GM12878 (cell line): Measurements from ENCODE around the gene DBNL.
"Not testable (repeated sequence)": the region's sequence is repeated elsewhere in the genome, so short reads cannot be mapped to it uniquely, and the experiment has no call there.

ENCODE experiments used
- CHD4 ChIP-seq: fragments of 200-600 bp; sonication (generic); IDR thresholded peaks from 2 replicates; pipeline ENCODE4 v1.6.1; 2016; ENCODE audit warnings: mild to moderate bottlenecking
- CTCF ChIP-seq, 3 experiments: IDR thresholded peaks in 2 of 3; conservative IDR thresholded peaks in 1 of 3; 2 replicates each; pipeline ENCODE4 v1.5.1; 2011; ENCODE audit warnings: low read depth in 3 of 3, low read length in 3 of 3, mild to moderate bottlenecking in 3 of 3, control low read depth in 2 of 3, moderate library complexity in 2 of 3, inconsistent platforms in 1 of 3, mixed read lengths in 1 of 3; ENCODE audit not compliant: control insufficient read depth in 2 of 3, insufficient read depth in 1 of 3; ENCODE audit errors: extremely low read depth in 1 of 3
- HCFC1 ChIP-seq: fragments of 150-350 bp; IDR thresholded peaks from 2 replicates; pipeline ENCODE4 v1.6.1; 2014; ENCODE audit warnings: low read length
- NFYA ChIP-seq: IDR thresholded peaks from 2 replicates; pipeline ENCODE4 v1.6.1; 2011; ENCODE audit warnings: low read depth, mild to moderate bottlenecking, low read length, improper control_type of control experiment, borderline replicate concordance
- RAD21 ChIP-seq: IDR thresholded peaks from 2 replicates; pipeline ENCODE4 v1.6.1; 2011; ENCODE audit warnings: mild to moderate bottlenecking, low read depth, low read length, moderate library complexity; ENCODE audit not compliant: insufficient read depth
- RELA ChIP-seq: fragments of 450-650 bp; IDR thresholded peaks from 2 replicates; pipeline ENCODE4 v1.8.0; 2014; ENCODE audit warnings: borderline replicate concordance; ENCODE audit not compliant: partially characterized antibody
- RELB ChIP-seq: fragments of 450-650 bp; IDR thresholded peaks from 2 replicates; pipeline ENCODE4 v1.6.1; 2017; ENCODE audit warnings: low read depth, mild to moderate bottlenecking, moderate library complexity
- TAF1 ChIP-seq: IDR thresholded peaks from 2 replicates; pipeline ENCODE4 v1.6.1; 2011; ENCODE audit warnings: mild to moderate bottlenecking, low read depth, low read length, borderline replicate concordance
- TCF12 ChIP-seq: IDR thresholded peaks from 2 replicates; pipeline ENCODE4 v1.6.1; 2011; ENCODE audit warnings: low read depth, mild to moderate bottlenecking, low read length
- ZNF274 ChIP-seq: IDR thresholded peaks from one replicate; pipeline ENCODE4 v1.8.0; 2011; ENCODE audit not compliant: insufficient read length, insufficient read depth
- ZNF592 ChIP-seq: fragments of 450-650 bp; IDR thresholded peaks from 2 replicates; pipeline ENCODE4 v1.6.1; 2017; ENCODE audit warnings: mild to moderate bottlenecking, moderate library complexity
- ZNF622 ChIP-seq: fragments of 450-650 bp; IDR thresholded peaks from 2 replicates; pipeline ENCODE4 v1.6.1; 2017; ENCODE audit warnings: mild to moderate bottlenecking, inconsistent platforms
- TF ChIP-seq, protein P1 (sequence below): fragments of 450-650 bp; IDR thresholded peaks from 2 replicates; pipeline ENCODE4 v1.6.1; 2014; ENCODE audit warnings: mild to moderate bottlenecking
- TF ChIP-seq, protein P2 (sequence below): IDR thresholded peaks from 2 replicates; pipeline ENCODE4 v1.6.1; 2012; ENCODE audit warnings: mild to moderate bottlenecking, low read depth, low read length

DNA sequence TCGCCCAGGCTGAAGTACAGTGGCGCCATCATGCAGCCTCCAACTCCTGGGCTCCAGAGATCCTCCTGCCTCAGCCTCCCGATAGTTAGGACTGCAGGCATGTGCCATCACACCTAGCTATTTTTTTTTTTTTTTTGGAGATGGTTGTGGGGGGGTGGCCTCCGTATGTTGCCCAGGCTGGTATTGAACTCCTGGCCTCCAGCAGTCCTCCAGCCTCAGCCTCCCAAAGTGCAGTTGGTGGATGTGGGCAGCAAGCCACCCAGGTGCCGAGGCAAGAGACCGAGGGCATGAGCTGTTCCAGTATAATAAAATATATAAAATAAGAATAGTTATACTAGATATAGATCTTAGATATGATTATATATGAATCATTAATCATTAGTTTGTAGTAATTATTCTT lies 24.7 kb upstream of the DBNL start:
- not testable (repeated sequence) for TF ChIP-seq RAD21; CTCF (IDR thresholded peaks at IDR 0.05 in 2 of 3, conservative IDR thresholded peaks at IDR 0.05 in 1 of 3; ENCODE audit: control insufficient read depth in 2 of 3, extremely low read depth in 1 of 3, insufficient read depth in 1 of 3, low read depth in 3 of 3, low read length in 3 of 3); ZNF274; ZNF592; NFYA; CHD4; TCF12; RELB; ZNF622; HCFC1; TAF1; RELA
- TF ChIP-seq, protein P1, sequence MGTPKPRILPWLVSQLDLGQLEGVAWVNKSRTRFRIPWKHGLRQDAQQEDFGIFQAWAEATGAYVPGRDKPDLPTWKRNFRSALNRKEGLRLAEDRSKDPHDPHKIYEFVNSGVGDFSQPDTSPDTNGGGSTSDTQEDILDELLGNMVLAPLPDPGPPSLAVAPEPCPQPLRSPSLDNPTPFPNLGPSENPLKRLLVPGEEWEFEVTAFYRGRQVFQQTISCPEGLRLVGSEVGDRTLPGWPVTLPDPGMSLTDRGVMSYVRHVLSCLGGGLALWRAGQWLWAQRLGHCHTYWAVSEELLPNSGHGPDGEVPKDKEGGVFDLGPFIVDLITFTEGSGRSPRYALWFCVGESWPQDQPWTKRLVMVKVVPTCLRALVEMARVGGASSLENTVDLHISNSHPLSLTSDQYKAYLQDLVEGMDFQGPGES: not testable (repeated sequence)
- TF ChIP-seq, protein P2, sequence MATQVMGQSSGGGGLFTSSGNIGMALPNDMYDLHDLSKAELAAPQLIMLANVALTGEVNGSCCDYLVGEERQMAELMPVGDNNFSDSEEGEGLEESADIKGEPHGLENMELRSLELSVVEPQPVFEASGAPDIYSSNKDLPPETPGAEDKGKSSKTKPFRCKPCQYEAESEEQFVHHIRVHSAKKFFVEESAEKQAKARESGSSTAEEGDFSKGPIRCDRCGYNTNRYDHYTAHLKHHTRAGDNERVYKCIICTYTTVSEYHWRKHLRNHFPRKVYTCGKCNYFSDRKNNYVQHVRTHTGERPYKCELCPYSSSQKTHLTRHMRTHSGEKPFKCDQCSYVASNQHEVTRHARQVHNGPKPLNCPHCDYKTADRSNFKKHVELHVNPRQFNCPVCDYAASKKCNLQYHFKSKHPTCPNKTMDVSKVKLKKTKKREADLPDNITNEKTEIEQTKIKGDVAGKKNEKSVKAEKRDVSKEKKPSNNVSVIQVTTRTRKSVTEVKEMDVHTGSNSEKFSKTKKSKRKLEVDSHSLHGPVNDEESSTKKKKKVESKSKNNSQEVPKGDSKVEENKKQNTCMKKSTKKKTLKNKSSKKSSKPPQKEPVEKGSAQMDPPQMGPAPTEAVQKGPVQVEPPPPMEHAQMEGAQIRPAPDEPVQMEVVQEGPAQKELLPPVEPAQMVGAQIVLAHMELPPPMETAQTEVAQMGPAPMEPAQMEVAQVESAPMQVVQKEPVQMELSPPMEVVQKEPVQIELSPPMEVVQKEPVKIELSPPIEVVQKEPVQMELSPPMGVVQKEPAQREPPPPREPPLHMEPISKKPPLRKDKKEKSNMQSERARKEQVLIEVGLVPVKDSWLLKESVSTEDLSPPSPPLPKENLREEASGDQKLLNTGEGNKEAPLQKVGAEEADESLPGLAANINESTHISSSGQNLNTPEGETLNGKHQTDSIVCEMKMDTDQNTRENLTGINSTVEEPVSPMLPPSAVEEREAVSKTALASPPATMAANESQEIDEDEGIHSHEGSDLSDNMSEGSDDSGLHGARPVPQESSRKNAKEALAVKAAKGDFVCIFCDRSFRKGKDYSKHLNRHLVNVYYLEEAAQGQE: not testable (repeated sequence)
